Upper lobe of right lung (tissue), 1 donor: ENCODE results near the gene ACOT9. TPM values are rescaled to one million over a fixed set of nuclear protein-coding genes. Genes with fewer than 3 reads are reported as not detected.
"Not testable (repeated sequence)": the region's sequence is repeated elsewhere in the genome, so short reads cannot be mapped to it uniquely, and the experiment has no call there.

Source experiments
- ATAC-seq: fragments of 200-7000 bp; cut with Tn5 transposase; one replicate; pipeline ENCODE4 v1.9.1; 2020; ENCODE audit warnings: mild to moderate bottlenecking, moderate library complexity
- DNase-seq: peaks from one replicate; pipeline ENCODE4 v3.0.0-alpha.2; 2020
- H3K27ac ChIP-seq: fragments of 200-600 bp; one replicate; pipeline ENCODE4 v1.8.0; 2022
- H3K27me3 ChIP-seq: fragments of 200-600 bp; one replicate; pipeline ENCODE4 v1.8.0; 2022; ENCODE audit warnings: mild to moderate bottlenecking
- H3K36me3 ChIP-seq: fragments of 200-600 bp; one replicate; pipeline ENCODE4 v1.8.0; 2022
- H3K4me1 ChIP-seq: fragments of 200-600 bp; one replicate; pipeline ENCODE4 v1.8.0; 2022
- H3K4me3 ChIP-seq: fragments of 200-600 bp; one replicate; pipeline ENCODE4 v1.8.0; 2022; ENCODE audit warnings: mild to moderate bottlenecking
- H3K9me3 ChIP-seq: fragments of 200-600 bp; one replicate; pipeline ENCODE4 v1.8.0; 2022
- CTCF ChIP-seq: fragments of 200-600 bp; IDR thresholded peaks from one replicate; pipeline ENCODE4 v1.8.0; 2022; ENCODE audit warnings: antibody characterized with exemption
- intact Hi-C: fragments of 100-400 bp; cut with DNase I; formaldehyde crosslinking; loops from one replicate; pipeline ENCODE4 v1.11.0; 2022
- total RNA-seq: library from RNA; stranded (reverse); fragmentation: NEBNext Ultra II Directional; extraction: Animal tissue kit (Norgen Biotek cat#: 25700); gene quantifications from one replicate; pipeline ENCODE4 v1.2.1, GENCODE V29; 2021
- donor health status: DM: no; HTN: yes; CAD: no; lungs with severe emphysema.

ACOT9 gene
- total RNA-seq, 1 donor from 2014 or later, result 42.0 TPM

- intact Hi-C loops, result no loop called here
Observed at GRCh38 chrX:23782863-23783588, 40.0 kb upstream of the ACOT9 start, which contains the start of gene SAT1. Gene SAT1, plus strand, starts transcription at chrX:23783173. Its CDS starts 179 bp downstream, at chrX:23783352.

GRCh38 chrX:23782455-23782854 is 39.4 kb upstream of the ACOT9 start:
- intact Hi-C loops, result no loop called here
- Histone ChIP-seq H3K4me3 (peak overlapping the region; percentile 34), H3K9me3 (no peaks in the 10 kb centered on the region), H3K27ac (peak overlapping the region; percentile 55), H3K36me3 (no peaks in the 10 kb centered on the region), H3K27me3 (no peaks in the 10 kb centered on the region), H3K4me1 (peaks cover 6% of the 10 kb centered on the region)
- no peak for ATAC-seq
- DNase-seq, result no peak
- no peak for TF ChIP-seq CTCF

More at GRCh38 chrX:23782863-23783588, 40.0 kb upstream of the ACOT9 start, which contains the start of gene SAT1:
- peak within 1 kb of the TSS; percentile 93 for H3K27ac ChIP-seq
- TF ChIP-seq CTCF, result peak; percentile 76
- H3K36me3 ChIP-seq, result no peaks in the 10 kb centered on the region
- no peaks in the 10 kb centered on the region for H3K9me3 ChIP-seq
- DNase-seq, result peak; percentile 98
- peaks cover 6% of the 10 kb centered on the region for H3K4me1 ChIP-seq
- peak within 1 kb of the TSS; percentile 67 for H3K4me3 ChIP-seq
- ATAC-seq, result peak; percentile 96
- H3K27me3 ChIP-seq, result no peaks in the 10 kb centered on the region

- H3K27me3 ChIP-seq, result no peaks in the 10 kb centered on the region
- intact Hi-C loops, result no loop called here
Observed at GRCh38 chrX:23779025-23779424, 35.9 kb upstream of the ACOT9 start.

GRCh38 chrX:23776363-23776762 is 33.3 kb upstream of the ACOT9 start:
- H3K27me3 ChIP-seq, result no peaks in the 10 kb centered on the region
- DNase-seq (no peak), ATAC-seq (no peak)
- H3K4me3 ChIP-seq, result no peak overlapping the region
- no peak for TF ChIP-seq CTCF
- no peaks in the 10 kb centered on the region for H3K9me3 ChIP-seq
- no peaks in the 10 kb centered on the region for H3K4me1 ChIP-seq
- H3K27ac ChIP-seq, result no peak overlapping the region
- intact Hi-C loops, result no loop called here
- H3K36me3 ChIP-seq, result no peaks in the 10 kb centered on the region

More at GRCh38 chrX:23779025-23779424, 35.9 kb upstream of the ACOT9 start:
- Histone ChIP-seq H3K4me1 (peaks cover 6% of the 10 kb centered on the region), H3K27ac (no peak overlapping the region), H3K4me3 (no peak overlapping the region), H3K36me3 (no peaks in the 10 kb centered on the region), H3K9me3 (no peaks in the 10 kb centered on the region)
- no peak for ATAC-seq
- no peak for TF ChIP-seq CTCF
- DNase-seq, result no peak

GRCh38 chrX:23773601-23774175 is 30.6 kb upstream of the ACOT9 start:
- no peaks in the 10 kb centered on the region for H3K27me3 ChIP-seq
- peak; percentile 71 for ATAC-seq
- intact Hi-C loops, result no loop called here

GRCh38 chrX:23771086-23771485 is 28.0 kb upstream of the ACOT9 start:
- ATAC-seq, intact Hi-C loops, H3K27me3 ChIP-seq, H3K9me3 ChIP-seq, DNase-seq, H3K4me1 ChIP-seq, H3K27ac ChIP-seq, H3K36me3 ChIP-seq, H3K4me3 ChIP-seq: not testable (repeated sequence)

More at GRCh38 chrX:23773601-23774175, 30.6 kb upstream of the ACOT9 start:
- no peaks in the 10 kb centered on the region for H3K4me1 ChIP-seq
- H3K36me3 ChIP-seq, result no peaks in the 10 kb centered on the region
- peak overlapping the region; percentile 71 for H3K27ac ChIP-seq
- DNase-seq, result no peak
- TF ChIP-seq CTCF, result no peak
- no peaks in the 10 kb centered on the region for H3K9me3 ChIP-seq
- H3K4me3 ChIP-seq, result no peak overlapping the region
